ENCODE results near the gene SLC25A20.

The SLC25A20 gene

GRCh38 chr3:48898383-48899234, at the start of gene SLC25A20:
SLC25A20 (minus strand) TSS chr3:48898882; CDS start chr3:48898794, 88 bp downstream.
- peak within 1 kb of the TSS; percentile 78 for H3K4me3 ChIP-seq (ENCODE audit: low read depth, low read length)
- peak within 1 kb of the TSS; percentile 68 for H3K27ac ChIP-seq (ENCODE audit: low read depth, low read length)
- no peaks in the 10 kb centered on the region for H3K27me3 ChIP-seq (ENCODE audit: control insufficient read depth, insufficient read depth, low read length)

GRCh38 chr3:48945891-48946549, 47.3 kb upstream of the SLC25A20 start:
- Histone ChIP-seq H3K9me3 (ENCODE audit: control insufficient read depth, insufficient read depth, low read length) (no peaks in the 10 kb centered on the region), H3K27me3 (ENCODE audit: control insufficient read depth, insufficient read depth, low read length) (no peaks in the 10 kb centered on the region), H3K9ac (ENCODE audit: low read depth, low read length) (no peak overlapping the region), H3K4me1 (ENCODE audit: control insufficient read depth, insufficient read depth, low read length) (peaks cover 7% of the 10 kb centered on the region; the same call in 1 of the 2 replicates), H3K27ac (ENCODE audit: low read depth, low read length) (no peak overlapping the region), H3K36me3 (ENCODE audit: control insufficient read depth, insufficient read depth, low read length) (peaks cover 25% of the 10 kb centered on the region), H3K4me3 (ENCODE audit: low read depth, low read length) (no peak overlapping the region)

More at GRCh38 chr3:48898383-48899234, at the start of gene SLC25A20:
- H3K9me3 ChIP-seq (ENCODE audit: control insufficient read depth, insufficient read depth, low read length) = no peaks in the 10 kb centered on the region
- no peaks in the 10 kb centered on the region for H3K36me3 ChIP-seq (ENCODE audit: control insufficient read depth, insufficient read depth, low read length)
- no peak within 1 kb of the TSS for H3K9ac ChIP-seq (ENCODE audit: low read depth, low read length)
- H3K4me1 ChIP-seq (ENCODE audit: control insufficient read depth, insufficient read depth, low read length) = peaks cover 7% of the 10 kb centered on the region; the same call in 1 of the 2 replicates

GRCh38 chr3:48945432-48945831, 46.8 kb upstream of the SLC25A20 start:
- Histone ChIP-seq H3K9ac (ENCODE audit: low read depth, low read length) (no peak overlapping the region), H3K36me3 (ENCODE audit: control insufficient read depth, insufficient read depth, low read length) (peaks cover 25% of the 10 kb centered on the region), H3K4me3 (ENCODE audit: low read depth, low read length) (no peak overlapping the region), H3K9me3 (ENCODE audit: control insufficient read depth, insufficient read depth, low read length) (no peaks in the 10 kb centered on the region), H3K27me3 (ENCODE audit: control insufficient read depth, insufficient read depth, low read length) (no peaks in the 10 kb centered on the region), H3K4me1 (ENCODE audit: control insufficient read depth, insufficient read depth, low read length) (peaks cover 7% of the 10 kb centered on the region; the same call in 1 of the 2 replicates), H3K27ac (ENCODE audit: low read depth, low read length) (no peak overlapping the region)

- Histone ChIP-seq H3K9ac (ENCODE audit: low read depth, low read length) (no peak overlapping the region), H3K4me1 (ENCODE audit: control insufficient read depth, insufficient read depth, low read length) (no peaks in the 10 kb centered on the region), H3K27ac (ENCODE audit: low read depth, low read length) (no peak overlapping the region), H3K4me3 (ENCODE audit: low read depth, low read length) (no peak overlapping the region), H3K9me3 (ENCODE audit: control insufficient read depth, insufficient read depth, low read length) (no peaks in the 10 kb centered on the region), H3K36me3 (ENCODE audit: control insufficient read depth, insufficient read depth, low read length) (peaks cover 37% of the 10 kb centered on the region), H3K27me3 (ENCODE audit: control insufficient read depth, insufficient read depth, low read length) (no peaks in the 10 kb centered on the region)
Observed at GRCh38 chr3:48938689-48939088, 40.0 kb upstream of the SLC25A20 start.

GRCh38 chr3:48938156-48938555, 39.5 kb upstream of the SLC25A20 start:
- Histone ChIP-seq H3K27me3 (ENCODE audit: control insufficient read depth, insufficient read depth, low read length) (no peaks in the 10 kb centered on the region), H3K9me3 (ENCODE audit: control insufficient read depth, insufficient read depth, low read length) (no peaks in the 10 kb centered on the region), H3K4me3 (ENCODE audit: low read depth, low read length) (no peak overlapping the region), H3K27ac (ENCODE audit: low read depth, low read length) (no peak overlapping the region), H3K9ac (ENCODE audit: low read depth, low read length) (no peak overlapping the region), H3K4me1 (ENCODE audit: control insufficient read depth, insufficient read depth, low read length) (no peaks in the 10 kb centered on the region), H3K36me3 (ENCODE audit: control insufficient read depth, insufficient read depth, low read length) (peaks cover 35% of the 10 kb centered on the region)

- no peaks in the 10 kb centered on the region for H3K27me3 ChIP-seq (ENCODE audit: control insufficient read depth, insufficient read depth, low read length)
- no peaks in the 10 kb centered on the region for H3K4me1 ChIP-seq (ENCODE audit: control insufficient read depth, insufficient read depth, low read length)
- no peak overlapping the region for H3K27ac ChIP-seq (ENCODE audit: low read depth, low read length)
- H3K36me3 ChIP-seq (ENCODE audit: control insufficient read depth, insufficient read depth, low read length) = peaks cover 44% of the 10 kb centered on the region
- no peaks in the 10 kb centered on the region for H3K9me3 ChIP-seq (ENCODE audit: control insufficient read depth, insufficient read depth, low read length)
- H3K4me3 ChIP-seq (ENCODE audit: low read depth, low read length) = no peak overlapping the region
- H3K9ac ChIP-seq (ENCODE audit: low read depth, low read length) = no peak overlapping the region
Observed at GRCh38 chr3:48935530-48935929, 36.8 kb upstream of the SLC25A20 start.

- no peak overlapping the region for H3K4me3 ChIP-seq (ENCODE audit: low read depth, low read length)
- H3K27ac ChIP-seq (ENCODE audit: low read depth, low read length) = no peak overlapping the region
- no peaks in the 10 kb centered on the region for H3K9me3 ChIP-seq (ENCODE audit: control insufficient read depth, insufficient read depth, low read length)
- no peak overlapping the region for H3K9ac ChIP-seq (ENCODE audit: low read depth, low read length)
- peaks cover 53% of the 10 kb centered on the region for H3K36me3 ChIP-seq (ENCODE audit: control insufficient read depth, insufficient read depth, low read length)
- H3K27me3 ChIP-seq (ENCODE audit: control insufficient read depth, insufficient read depth, low read length) = no peaks in the 10 kb centered on the region
- H3K4me1 ChIP-seq (ENCODE audit: control insufficient read depth, insufficient read depth, low read length) = no peaks in the 10 kb centered on the region
Observed at GRCh38 chr3:48934333-48934991, 35.8 kb upstream of the SLC25A20 start.

- Histone ChIP-seq H3K36me3 (ENCODE audit: control insufficient read depth, insufficient read depth, low read length) (peaks cover 71% of the 10 kb centered on the region), H3K9me3 (ENCODE audit: control insufficient read depth, insufficient read depth, low read length) (no peaks in the 10 kb centered on the region), H3K27ac (ENCODE audit: low read depth, low read length) (no peak overlapping the region), H3K9ac (ENCODE audit: low read depth, low read length) (no peak overlapping the region), H3K4me1 (ENCODE audit: control insufficient read depth, insufficient read depth, low read length) (no peaks in the 10 kb centered on the region), H3K27me3 (ENCODE audit: control insufficient read depth, insufficient read depth, low read length) (no peaks in the 10 kb centered on the region), H3K4me3 (ENCODE audit: low read depth, low read length) (no peak overlapping the region)
Observed at GRCh38 chr3:48931944-48932580, 33.4 kb upstream of the SLC25A20 start.

GRCh38 chr3:48930590-48930989, 31.9 kb upstream of the SLC25A20 start:
- no peaks in the 10 kb centered on the region for H3K9me3 ChIP-seq (ENCODE audit: control insufficient read depth, insufficient read depth, low read length)
- no peaks in the 10 kb centered on the region for H3K27me3 ChIP-seq (ENCODE audit: control insufficient read depth, insufficient read depth, low read length)
- no peak overlapping the region for H3K4me3 ChIP-seq (ENCODE audit: low read depth, low read length)
- peaks cover 78% of the 10 kb centered on the region for H3K36me3 ChIP-seq (ENCODE audit: control insufficient read depth, insufficient read depth, low read length)
- no peak overlapping the region for H3K9ac ChIP-seq (ENCODE audit: low read depth, low read length)
- H3K27ac ChIP-seq (ENCODE audit: low read depth, low read length) = no peak overlapping the region
- no peaks in the 10 kb centered on the region for H3K4me1 ChIP-seq (ENCODE audit: control insufficient read depth, insufficient read depth, low read length)

- Histone ChIP-seq H3K4me3 (ENCODE audit: low read depth, low read length) (no peak overlapping the region), H3K4me1 (ENCODE audit: control insufficient read depth, insufficient read depth, low read length) (no peaks in the 10 kb centered on the region), H3K27me3 (ENCODE audit: control insufficient read depth, insufficient read depth, low read length) (no peaks in the 10 kb centered on the region), H3K27ac (ENCODE audit: low read depth, low read length) (no peak overlapping the region), H3K9ac (ENCODE audit: low read depth, low read length) (no peak overlapping the region), H3K36me3 (ENCODE audit: control insufficient read depth, insufficient read depth, low read length) (peaks cover 71% of the 10 kb centered on the region), H3K9me3 (ENCODE audit: control insufficient read depth, insufficient read depth, low read length) (no peaks in the 10 kb centered on the region)
Observed at GRCh38 chr3:48929358-48930035, 30.8 kb upstream of the SLC25A20 start.
